HG03565 (cell line): ENCODE results near the gene CHMP2A.
"Not testable (repeated sequence)": the region's sequence is repeated elsewhere in the genome, so short reads cannot be mapped to it uniquely, and the experiment has no call there.

Experiments
- ATAC-seq: cut with Tn5 transposase; IDR thresholded peaks from one replicate; pipeline ENCODE4 v1.9.1; 2021; ENCODE audit warnings: mild to moderate bottlenecking, moderate library complexity; ENCODE audit not compliant: unreplicated experiment

The CHMP2A gene

GRCh38 chr19:58554494-58555368 lies at the start of gene CHMP2A:
Gene CHMP2A (minus strand): TSS chr19:58555105. CDS start chr19:58554212, 893 bp downstream.
- ATAC-seq, result no peak

- ATAC-seq, result no peak
Measured at GRCh38 chr19:58586133-58586765, 31.3 kb upstream of the CHMP2A start.

- ATAC-seq, result no peak
Measured at GRCh38 chr19:58585442-58586132, 30.7 kb upstream of the CHMP2A start.

- no peak for ATAC-seq
Measured at GRCh38 chr19:58584498-58585441, 29.9 kb upstream of the CHMP2A start.

- no peak for ATAC-seq
Measured at GRCh38 chr19:58582985-58583384, 28.1 kb upstream of the CHMP2A start.

- peak; percentile 63 for ATAC-seq
Measured at GRCh38 chr19:58581227-58582141, 26.6 kb upstream of the CHMP2A start.

GRCh38 chr19:58579473-58580142 lies 24.7 kb upstream of the CHMP2A start:
- ATAC-seq, result no peak

GRCh38 chr19:58578012-58578925 lies 23.4 kb upstream of the CHMP2A start:
- ATAC-seq, result no peak

- not testable (repeated sequence) for ATAC-seq
Measured at GRCh38 chr19:58577581-58577980, 22.7 kb upstream of the CHMP2A start.

GRCh38 chr19:58575183-58576041 lies 20.5 kb upstream of the CHMP2A start:
- ATAC-seq, result peak; percentile 29

GRCh38 chr19:58573658-58574164 lies 18.8 kb upstream of the CHMP2A start:
- no peak for ATAC-seq

GRCh38 chr19:58572818-58573657 lies 18.1 kb upstream of the CHMP2A start, which contains the start of gene MZF1:
Gene MZF1 (minus strand): TSS chr19:58573335. CDS start chr19:58571389, 1,946 bp downstream.
- ATAC-seq, result peak; percentile 44

GRCh38 chr19:58572026-58572817 lies 17.3 kb upstream of the CHMP2A start:
- ATAC-seq, result no peak

GRCh38 chr19:58571575-58571947 lies 16.7 kb upstream of the CHMP2A start:
- ATAC-seq, result no peak
